ENCODE data around the gene JAKMIP2. TPM values are rescaled to one million over a fixed set of nuclear protein-coding genes. Genes with fewer than 3 reads are reported as not detected.

JAKMIP2 gene
- polyA plus RNA-seq, 1 experiment: 0.02 TPM

DNA sequence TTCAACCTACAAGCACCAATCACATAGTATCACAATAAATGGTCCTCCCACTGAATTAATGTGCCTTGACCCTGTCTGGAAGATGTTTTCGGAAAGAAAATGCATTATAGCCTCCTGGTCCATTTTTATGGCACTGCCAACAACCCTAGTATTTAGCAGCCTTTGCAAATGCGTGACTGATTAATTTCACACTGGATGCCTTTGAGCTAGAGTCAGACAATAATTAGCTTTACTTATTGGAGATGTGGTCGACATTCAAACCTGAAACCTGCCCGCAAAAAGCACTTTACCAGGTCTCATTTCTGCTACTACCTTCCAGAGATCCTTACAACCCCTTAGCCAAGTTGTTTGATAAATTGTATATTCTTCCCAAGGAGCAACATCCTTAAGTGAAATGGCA, 153.3 kb downstream of the JAKMIP2 start:
- H3K27ac ChIP-seq (ENCODE audit: low read depth, low read length): no peak overlapping the region
- TF ChIP-seq, protein P1, sequence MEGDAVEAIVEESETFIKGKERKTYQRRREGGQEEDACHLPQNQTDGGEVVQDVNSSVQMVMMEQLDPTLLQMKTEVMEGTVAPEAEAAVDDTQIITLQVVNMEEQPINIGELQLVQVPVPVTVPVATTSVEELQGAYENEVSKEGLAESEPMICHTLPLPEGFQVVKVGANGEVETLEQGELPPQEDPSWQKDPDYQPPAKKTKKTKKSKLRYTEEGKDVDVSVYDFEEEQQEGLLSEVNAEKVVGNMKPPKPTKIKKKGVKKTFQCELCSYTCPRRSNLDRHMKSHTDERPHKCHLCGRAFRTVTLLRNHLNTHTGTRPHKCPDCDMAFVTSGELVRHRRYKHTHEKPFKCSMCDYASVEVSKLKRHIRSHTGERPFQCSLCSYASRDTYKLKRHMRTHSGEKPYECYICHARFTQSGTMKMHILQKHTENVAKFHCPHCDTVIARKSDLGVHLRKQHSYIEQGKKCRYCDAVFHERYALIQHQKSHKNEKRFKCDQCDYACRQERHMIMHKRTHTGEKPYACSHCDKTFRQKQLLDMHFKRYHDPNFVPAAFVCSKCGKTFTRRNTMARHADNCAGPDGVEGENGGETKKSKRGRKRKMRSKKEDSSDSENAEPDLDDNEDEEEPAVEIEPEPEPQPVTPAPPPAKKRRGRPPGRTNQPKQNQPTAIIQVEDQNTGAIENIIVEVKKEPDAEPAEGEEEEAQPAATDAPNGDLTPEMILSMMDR (IDR thresholded peaks at IDR 0.05; ENCODE audit: low read depth, low read length): no peak
- DNase-seq (ENCODE audit: low read depth, low spot score): no peak
- H3K4me3 ChIP-seq (ENCODE audit: low read depth, low read length): no peak overlapping the region
- no peaks in the 10 kb centered on the region for H3K9me3 ChIP-seq (ENCODE audit: control insufficient read depth, insufficient read depth, low read length)
- H3K27me3 ChIP-seq (ENCODE audit: control insufficient read depth, insufficient read depth, low read length): no peaks in the 10 kb centered on the region
- POLR2A ChIA-PET: no interaction called here
- CTCF ChIA-PET: interaction anchor here (1.5 to 7.0 kb wide), 5 partner anchors 12 to 743 kb away, joined by 4 to 96 read pairs (median 22); no protein-coding TSS in a partner anchor

- no peaks in the 10 kb centered on the region for H3K9me3 ChIP-seq (ENCODE audit: control insufficient read depth, insufficient read depth, low read length)
- H3K27ac ChIP-seq (ENCODE audit: low read depth, low read length): no peak overlapping the region
- no peaks in the 10 kb centered on the region for H3K27me3 ChIP-seq (ENCODE audit: control insufficient read depth, insufficient read depth, low read length)
- DNase-seq (ENCODE audit: low read depth, low spot score): peak; percentile 23
- ChIA-PET POLR2A (interaction anchor here (0.7 kb wide), 1 partner anchor 1182 kb away, joined by 5 read pairs; no protein-coding TSS in a partner anchor), CTCF (interaction anchor here (0.6 to 7.0 kb wide), 25 partner anchors 11 to 1103 kb away, joined by 3 to 96 read pairs (median 4); no protein-coding TSS in a partner anchor)
- TF ChIP-seq, protein P1 (IDR thresholded peaks at IDR 0.05; ENCODE audit: low read depth, low read length): peak; percentile 85
- no peak overlapping the region for H3K4me3 ChIP-seq (ENCODE audit: low read depth, low read length)
These were observed 154.3 kb downstream of the JAKMIP2 start for GRCh38 chr5:147628058-147628895.

- H3K27ac ChIP-seq (ENCODE audit: low read depth, low read length): no peak overlapping the region
- no peaks in the 10 kb centered on the region for H3K27me3 ChIP-seq (ENCODE audit: control insufficient read depth, insufficient read depth, low read length)
- no peak overlapping the region for H3K4me3 ChIP-seq (ENCODE audit: low read depth, low read length)
- CTCF ChIA-PET: interaction anchor here (1.1 kb wide), 1 partner anchor 197 kb away, joined by 3 read pairs; no protein-coding TSS in a partner anchor
- POLR2A ChIA-PET: no interaction called here
- DNase-seq (ENCODE audit: low read depth, low spot score): no peak
- no peaks in the 10 kb centered on the region for H3K9me3 ChIP-seq (ENCODE audit: control insufficient read depth, insufficient read depth, low read length)
- TF ChIP-seq, protein P1 (IDR thresholded peaks at IDR 0.05; ENCODE audit: low read depth, low read length): no peak
These were observed 156.1 kb downstream of the JAKMIP2 start for GRCh38 chr5:147626464-147626863.

DNA sequence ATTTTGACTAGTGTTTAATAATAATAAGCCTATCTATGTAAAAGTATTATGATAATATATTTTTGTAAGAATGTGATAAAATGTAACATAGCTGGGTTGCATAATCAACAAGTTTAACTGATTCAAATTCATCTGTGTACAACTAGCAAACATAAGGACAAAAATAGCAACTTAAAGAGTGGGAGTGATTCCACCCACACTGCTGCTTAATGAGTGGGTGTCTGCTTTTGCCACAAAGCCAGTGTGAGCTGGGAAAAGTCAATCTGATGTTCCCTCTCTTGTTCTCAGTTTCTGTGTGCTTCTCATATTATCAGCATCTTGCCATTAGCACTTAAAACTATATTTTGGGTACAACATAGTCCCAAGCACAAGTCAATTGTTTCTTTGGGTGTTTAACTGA, 161.5 kb downstream of the JAKMIP2 start:
- Histone ChIP-seq H3K4me3 (ENCODE audit: low read depth, low read length) (no peak overlapping the region), H3K9me3 (ENCODE audit: control insufficient read depth, insufficient read depth, low read length) (no peaks in the 10 kb centered on the region), H3K27ac (ENCODE audit: low read depth, low read length) (no peak overlapping the region), H3K27me3 (ENCODE audit: control insufficient read depth, insufficient read depth, low read length) (peaks cover 3% of the 10 kb centered on the region)
- POLR2A ChIA-PET: no interaction called here
- TF ChIP-seq, protein P1 (IDR thresholded peaks at IDR 0.05; ENCODE audit: low read depth, low read length): no peak
- CTCF ChIA-PET: interaction anchor here (0.7 to 2.2 kb wide), 3 partner anchors 43 to 237 kb away, joined by 3 to 10 read pairs (median 6); no protein-coding TSS in a partner anchor
- no peak for DNase-seq (ENCODE audit: low read depth, low spot score)
